Measurements from ENCODE around the gene EPSTI1. TPM values are rescaled to one million over a fixed set of nuclear protein-coding genes. Genes with fewer than 3 reads are reported as not detected.

EPSTI1 gene
- total and polyA plus RNA-seq, 10 of the 15 experiments (the other 5 are each of a cell fraction or from before 2014, with no cell fraction given) = 4.7 to 32.0 (median 24.2) TPM

DNA sequence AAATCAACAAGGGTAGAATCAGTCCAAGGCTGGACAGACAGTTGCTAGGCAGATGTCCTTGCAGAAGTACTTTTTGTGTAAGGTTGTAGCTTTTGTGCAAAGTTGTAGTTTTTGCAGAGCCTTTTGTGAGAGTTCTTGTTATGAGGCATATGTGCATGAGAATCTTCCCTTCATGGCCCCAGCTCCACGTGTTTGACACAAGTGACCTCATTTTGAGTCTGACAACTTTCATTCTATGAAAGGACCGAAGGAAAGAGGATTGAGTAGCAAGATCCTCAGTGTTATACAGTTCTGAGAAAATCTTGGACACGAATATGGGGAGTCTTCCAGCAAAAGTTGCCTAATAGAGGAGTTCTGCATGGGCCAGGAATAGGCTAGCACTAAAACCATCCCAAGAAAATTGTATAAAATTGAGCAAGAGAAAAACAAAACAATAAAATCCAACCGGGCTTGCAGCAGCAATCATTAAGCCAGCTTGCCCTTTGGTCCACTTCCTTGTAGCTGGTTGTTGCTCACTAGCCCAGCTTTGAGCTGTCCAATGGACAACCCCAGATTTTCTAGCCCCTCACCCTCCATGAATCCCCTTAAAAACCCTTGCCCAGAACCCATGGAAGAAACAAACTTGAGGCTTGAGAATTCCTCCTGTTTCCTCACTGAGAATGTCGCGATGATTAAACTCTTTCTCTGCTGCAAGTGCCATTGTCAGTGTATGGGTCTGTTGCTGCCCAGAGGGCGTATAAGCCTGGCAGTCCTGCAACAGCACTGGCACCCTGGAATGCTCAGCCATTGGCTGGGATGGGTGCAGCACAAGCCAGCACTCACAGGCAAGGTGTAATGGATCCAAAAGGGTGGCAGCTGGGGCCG lies 6.5 kb downstream of the EPSTI1 start:
- intact Hi-C loops (cut with micrococcal nuclease; ENCODE audit: unreplicated experiment) (no loop called here), in situ Hi-C loops (cut with MboI) (no loop called here)
- no peaks in the 10 kb centered on the region; the same call in 2 of the 3 replicates for H3K9me3 ChIP-seq (replicated peaks; ENCODE audit: control insufficient read depth, insufficient read depth, low read length)
- H3K4me1 ChIP-seq (ENCODE audit: control insufficient read depth, insufficient read depth, low read length) = peaks cover 14% of the 10 kb centered on the region
- H3K27ac ChIP-seq (ENCODE audit: control insufficient read depth, insufficient read depth) = 0 out of 2 replicates have a peak overlapping the region, but pooled peaks have one; percentile 20
- ATAC-seq (peak; percentile 15), FAIRE-seq (no peak), DNase-seq (ENCODE audit: low read depth, low spot score) (no peak)
- H3K36me3 ChIP-seq (ENCODE audit: control insufficient read depth in 2 of 2, insufficient read depth in 2 of 2, low read length in 1 of 2) = peaks cover 0 to 10% of the 10 kb centered on the region in 2 experiments; a peak in 1 of 4 replicates
- peaks cover 25% of the 10 kb centered on the region for H3K79me2 ChIP-seq (ENCODE audit: control insufficient read depth, insufficient read depth, low read length)
- peak overlapping the region; percentile 38; the same call in 1 of the 2 replicates for H3K4me2 ChIP-seq (ENCODE audit: control insufficient read depth, insufficient read depth)
- H3K4me3 ChIP-seq = no peak overlapping the region
- RAD21 ChIA-PET (ENCODE audit: unreplicated experiment) = interaction anchor here (1.0 to 1.1 kb wide), 3 partner anchors 12 to 651 kb away, joined by 3 read pairs; no protein-coding TSS in a partner anchor
- SMC1A ChIA-PET (ENCODE audit: uncharacterized antibody, unreplicated experiment) = interaction anchor here (0.6 to 11.2 kb wide), 11 partner anchors 12 to 147 kb away, joined by 3 to 150 read pairs (median 4); partner anchors contain the start of gene DNAJC15
- no peaks in the 10 kb centered on the region for H4K20me1 ChIP-seq (ENCODE audit: control insufficient read depth, insufficient read depth)
- no peaks in the 10 kb centered on the region for H3K27me3 ChIP-seq (replicated peaks in 1 of 2; ENCODE audit: control insufficient read depth in 2 of 2, insufficient read depth in 2 of 2, low read length in 1 of 2)
- POLR2A ChIA-PET = interaction anchor here (0.9 to 2.2 kb wide), 3 partner anchors 12 to 39 kb away, joined by 3 to 8 read pairs (median 6); no protein-coding TSS in a partner anchor
- no TSS peak for BruUV-seq (replicated peaks)
- no peak overlapping the region for H3K9ac ChIP-seq (ENCODE audit: control insufficient read depth, insufficient read depth, low read length)
- 50% methylated on average over 8 of the region's 8 CpGs for WGBS (ENCODE audit: insufficient coverage, insufficient replicate concordance, low lambda C conversion rate, missing lambda C conversion rate)
- H2AFZ ChIP-seq (ENCODE audit: control insufficient read depth, low read depth, low read length) = no peak overlapping the region
- CTCF ChIA-PET = interaction anchor here (0.7 to 1.5 kb wide), 6 partner anchors 9 to 101 kb away, joined by 3 to 4 read pairs (median 3); partner anchors contain the start of gene DNAJC15
- TF ChIP-seq CEBPB (IDR thresholded peaks at IDR 0.05; ENCODE audit: borderline replicate concordance in 1 of 2, low read depth in 2 of 2, low read length in 2 of 2) = 0 out of 4 replicates have a peak, but pooled peaks of 1 of the 2 experiments have one; percentile 15
- TF ChIP-seq IRF4 (IDR thresholded peaks at IDR 0.05; ENCODE audit: low read depth, low read length) = no peak
- TF ChIP-seq RFX5 (IDR thresholded peaks at IDR 0.05; ENCODE audit: low read depth, low read length) = 0 out of 2 replicates have a peak, but pooled peaks have one; percentile 40
- TF ChIP-seq TAF1 (IDR thresholded peaks at IDR 0.05; ENCODE audit: borderline replicate concordance, low read depth, low read length) = no peak
- TF ChIP-seq ZNF687 (IDR thresholded peaks at IDR 0.05) = peak; percentile 85
- TF ChIP-seq, protein P1, sequence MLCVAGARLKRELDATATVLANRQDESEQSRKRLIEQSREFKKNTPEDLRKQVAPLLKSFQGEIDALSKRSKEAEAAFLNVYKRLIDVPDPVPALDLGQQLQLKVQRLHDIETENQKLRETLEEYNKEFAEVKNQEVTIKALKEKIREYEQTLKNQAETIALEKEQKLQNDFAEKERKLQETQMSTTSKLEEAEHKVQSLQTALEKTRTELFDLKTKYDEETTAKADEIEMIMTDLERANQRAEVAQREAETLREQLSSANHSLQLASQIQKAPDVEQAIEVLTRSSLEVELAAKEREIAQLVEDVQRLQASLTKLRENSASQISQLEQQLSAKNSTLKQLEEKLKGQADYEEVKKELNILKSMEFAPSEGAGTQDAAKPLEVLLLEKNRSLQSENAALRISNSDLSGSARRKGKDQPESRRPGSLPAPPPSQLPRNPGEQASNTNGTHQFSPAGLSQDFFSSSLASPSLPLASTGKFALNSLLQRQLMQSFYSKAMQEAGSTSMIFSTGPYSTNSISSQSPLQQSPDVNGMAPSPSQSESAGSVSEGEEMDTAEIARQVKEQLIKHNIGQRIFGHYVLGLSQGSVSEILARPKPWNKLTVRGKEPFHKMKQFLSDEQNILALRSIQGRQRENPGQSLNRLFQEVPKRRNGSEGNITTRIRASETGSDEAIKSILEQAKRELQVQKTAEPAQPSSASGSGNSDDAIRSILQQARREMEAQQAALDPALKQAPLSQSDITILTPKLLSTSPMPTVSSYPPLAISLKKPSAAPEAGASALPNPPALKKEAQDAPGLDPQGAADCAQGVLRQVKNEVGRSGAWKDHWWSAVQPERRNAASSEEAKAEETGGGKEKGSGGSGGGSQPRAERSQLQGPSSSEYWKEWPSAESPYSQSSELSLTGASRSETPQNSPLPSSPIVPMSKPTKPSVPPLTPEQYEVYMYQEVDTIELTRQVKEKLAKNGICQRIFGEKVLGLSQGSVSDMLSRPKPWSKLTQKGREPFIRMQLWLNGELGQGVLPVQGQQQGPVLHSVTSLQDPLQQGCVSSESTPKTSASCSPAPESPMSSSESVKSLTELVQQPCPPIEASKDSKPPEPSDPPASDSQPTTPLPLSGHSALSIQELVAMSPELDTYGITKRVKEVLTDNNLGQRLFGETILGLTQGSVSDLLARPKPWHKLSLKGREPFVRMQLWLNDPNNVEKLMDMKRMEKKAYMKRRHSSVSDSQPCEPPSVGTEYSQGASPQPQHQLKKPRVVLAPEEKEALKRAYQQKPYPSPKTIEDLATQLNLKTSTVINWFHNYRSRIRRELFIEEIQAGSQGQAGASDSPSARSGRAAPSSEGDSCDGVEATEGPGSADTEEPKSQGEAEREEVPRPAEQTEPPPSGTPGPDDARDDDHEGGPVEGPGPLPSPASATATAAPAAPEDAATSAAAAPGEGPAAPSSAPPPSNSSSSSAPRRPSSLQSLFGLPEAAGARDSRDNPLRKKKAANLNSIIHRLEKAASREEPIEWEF (IDR thresholded peaks at IDR 0.05; ENCODE audit: insufficient replicate concordance, low read depth, low read length) = no peak

Data from GM12878 (cell line).